ENCODE results near the gene WNT3.

DNA sequence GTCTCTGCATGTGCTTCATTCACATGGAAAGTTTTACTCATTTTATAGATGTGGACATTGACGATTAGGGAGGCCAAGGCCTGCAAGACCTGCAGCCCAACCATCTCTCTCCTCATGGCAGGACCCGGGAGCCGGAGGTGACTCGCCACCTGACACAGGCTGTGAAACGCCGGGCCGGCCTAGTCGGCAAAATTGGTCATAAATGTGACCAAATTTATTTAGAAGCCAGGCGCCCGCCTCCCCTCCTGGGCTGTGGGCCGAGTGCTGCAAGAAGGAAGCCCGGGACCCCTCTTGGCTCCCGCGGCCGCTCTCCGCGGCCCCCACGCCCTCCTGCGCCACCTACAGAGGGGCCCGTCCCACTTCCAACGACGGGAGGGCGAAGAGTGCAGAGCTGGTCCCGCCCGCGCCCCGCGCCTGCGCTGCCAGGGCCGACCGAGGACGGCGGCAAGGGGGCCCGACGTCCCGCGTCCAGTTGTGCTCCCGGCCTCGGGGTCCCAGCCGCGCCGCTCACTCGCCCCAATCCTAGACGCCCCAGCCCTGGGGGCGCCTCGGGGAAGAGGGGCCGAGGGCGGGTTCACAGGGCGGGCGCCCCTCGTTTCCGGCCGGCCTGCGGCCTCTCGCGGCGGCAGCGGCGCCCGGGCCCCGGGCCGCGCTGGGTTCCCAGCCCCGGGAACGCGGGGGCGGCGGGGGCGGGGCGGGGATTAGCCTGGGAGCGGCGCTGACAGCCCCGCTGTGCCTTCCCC, 47.5 kb downstream of the WNT3 start:
- TF ChIP-seq, protein P1, sequence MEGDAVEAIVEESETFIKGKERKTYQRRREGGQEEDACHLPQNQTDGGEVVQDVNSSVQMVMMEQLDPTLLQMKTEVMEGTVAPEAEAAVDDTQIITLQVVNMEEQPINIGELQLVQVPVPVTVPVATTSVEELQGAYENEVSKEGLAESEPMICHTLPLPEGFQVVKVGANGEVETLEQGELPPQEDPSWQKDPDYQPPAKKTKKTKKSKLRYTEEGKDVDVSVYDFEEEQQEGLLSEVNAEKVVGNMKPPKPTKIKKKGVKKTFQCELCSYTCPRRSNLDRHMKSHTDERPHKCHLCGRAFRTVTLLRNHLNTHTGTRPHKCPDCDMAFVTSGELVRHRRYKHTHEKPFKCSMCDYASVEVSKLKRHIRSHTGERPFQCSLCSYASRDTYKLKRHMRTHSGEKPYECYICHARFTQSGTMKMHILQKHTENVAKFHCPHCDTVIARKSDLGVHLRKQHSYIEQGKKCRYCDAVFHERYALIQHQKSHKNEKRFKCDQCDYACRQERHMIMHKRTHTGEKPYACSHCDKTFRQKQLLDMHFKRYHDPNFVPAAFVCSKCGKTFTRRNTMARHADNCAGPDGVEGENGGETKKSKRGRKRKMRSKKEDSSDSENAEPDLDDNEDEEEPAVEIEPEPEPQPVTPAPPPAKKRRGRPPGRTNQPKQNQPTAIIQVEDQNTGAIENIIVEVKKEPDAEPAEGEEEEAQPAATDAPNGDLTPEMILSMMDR (IDR thresholded peaks at IDR 0.05) = no peak
- no peak for TF ChIP-seq POLR2A (IDR thresholded peaks at IDR 0.05)

Data from uterus (tissue), 2 donors.